Trophoblast cell (in vitro differentiated cells and primary cell): ENCODE results near the gene MPP7.
"Not testable (repeated sequence)": the region's sequence is repeated elsewhere in the genome, so short reads cannot be mapped to it uniquely, and the experiment has no call there.

Experiments used
- DNase-seq, 2 donors: peaks; one replicate each; pipeline ENCODE4 v3.0.0-alpha.2; 2016
- H2AFZ ChIP-seq: 2 replicates; pipeline ENCODE4 v1.6.1; 2013; ENCODE audit warnings: low read length, moderate library complexity, mild to moderate bottlenecking; ENCODE audit not compliant: insufficient read depth, poor library complexity
- H2AK5ac ChIP-seq: 2 replicates; pipeline ENCODE4 v1.6.1; 2013; ENCODE audit warnings: mild to moderate bottlenecking, low read length
- H2BK120ac ChIP-seq: 2 replicates; pipeline ENCODE4 v1.6.1; 2013; ENCODE audit warnings: low read length, mild to moderate bottlenecking, moderate library complexity; ENCODE audit not compliant: insufficient read depth, poor library complexity
- H2BK12ac ChIP-seq: 2 replicates; pipeline ENCODE4 v1.6.1; 2013; ENCODE audit warnings: mild to moderate bottlenecking, low read length, moderate library complexity
- H2BK5ac ChIP-seq: 2 replicates; pipeline ENCODE4 v1.6.1; 2013; ENCODE audit warnings: low read length, low read depth, moderate library complexity, mild to moderate bottlenecking; ENCODE audit not compliant: poor library complexity
- H3K14ac ChIP-seq: 2 replicates; pipeline ENCODE4 v1.6.1; 2013; ENCODE audit warnings: mild to moderate bottlenecking, low read length
- H3K18ac ChIP-seq: 2 replicates; pipeline ENCODE4 v1.6.1; 2013; ENCODE audit warnings: mild to moderate bottlenecking, low read length
- H3K23ac ChIP-seq: 2 replicates; pipeline ENCODE4 v1.6.1; 2013; ENCODE audit warnings: low read length
- H3K27ac ChIP-seq: 2 replicates; pipeline ENCODE4 v1.5.1; 2013; ENCODE audit warnings: low read depth, mild to moderate bottlenecking, inconsistent platforms, low read length, moderate library complexity
- H3K27me3 ChIP-seq: 2 replicates; pipeline ENCODE4 v1.6.1; 2013; ENCODE audit warnings: inconsistent platforms, mild to moderate bottlenecking, low read length, moderate library complexity; ENCODE audit not compliant: insufficient read depth
- H3K36me3 ChIP-seq, 2 experiments: 1 replicate in 1 of 2; 2 replicates in 1 of 2; pipeline ENCODE4 v1.6.1; 2013; ENCODE audit warnings: low read length in 2 of 2, mild to moderate bottlenecking in 2 of 2, moderate library complexity in 1 of 2; ENCODE audit not compliant: insufficient read depth in 2 of 2, control insufficient read depth in 1 of 2
- H3K4ac ChIP-seq: 2 replicates; pipeline ENCODE4 v1.6.1; 2013; ENCODE audit warnings: low read depth, mild to moderate bottlenecking, low read length, moderate library complexity
- H3K4me1 ChIP-seq, 2 experiments: 1 replicate in 1 of 2; 2 replicates in 1 of 2; pipeline ENCODE4 v1.6.1; 2013; ENCODE audit warnings: low read length in 2 of 2, mild to moderate bottlenecking in 2 of 2, moderate library complexity in 1 of 2; ENCODE audit not compliant: insufficient read depth in 2 of 2, control insufficient read depth in 1 of 2
- H3K4me2 ChIP-seq: 2 replicates; pipeline ENCODE4 v1.6.1; 2013; ENCODE audit warnings: inconsistent platforms, mild to moderate bottlenecking, low read length, moderate library complexity
- H3K4me3 ChIP-seq: 2 replicates; pipeline ENCODE4 v1.5.1; 2013; ENCODE audit warnings: mild to moderate bottlenecking, low read depth, low read length, inconsistent platforms
- H3K79me1 ChIP-seq: one replicate; pipeline ENCODE4 v1.6.1; 2013; ENCODE audit warnings: low read length
- H3K79me2 ChIP-seq: 2 replicates; pipeline ENCODE4 v1.6.1; 2013; ENCODE audit warnings: low read length, mild to moderate bottlenecking; ENCODE audit not compliant: control insufficient read depth, insufficient read depth, poor library complexity
- H3K9ac ChIP-seq: 2 replicates; pipeline ENCODE4 v1.6.1; 2013; ENCODE audit warnings: mild to moderate bottlenecking, low read length
- H3K9me3 ChIP-seq: 2 replicates; pipeline ENCODE4 v1.6.1; 2013; ENCODE audit warnings: low read depth, mild to moderate bottlenecking, control low read depth, inconsistent platforms, low read length; ENCODE audit not compliant: insufficient read depth
- H4K12ac ChIP-seq: 2 replicates; pipeline ENCODE4 v1.6.1; 2013; ENCODE audit warnings: low read depth, mild to moderate bottlenecking, low read length, moderate library complexity
- H4K8ac ChIP-seq: 2 replicates; pipeline ENCODE4 v1.6.1; 2013; ENCODE audit warnings: low read depth, mild to moderate bottlenecking, low read length, moderate library complexity
- H4K91ac ChIP-seq: one replicate; pipeline ENCODE4 v1.6.1; 2013; ENCODE audit warnings: low read depth, mild to moderate bottlenecking, low read length, moderate library complexity
- WGBS: extraction: QIAGEN DNeasy Blood & Tissue Kit; methylation state at CpG from one replicate; pipeline ENCODE4 v1.1.7; 2013; ENCODE audit warnings: missing lambda C conversion rate; ENCODE audit not compliant: insufficient read length, insufficient coverage; ENCODE audit errors: extremely low coverage; 5-methylcytosine and 5-hydroxymethylcytosine counted together

MPP7 gene

DNA sequence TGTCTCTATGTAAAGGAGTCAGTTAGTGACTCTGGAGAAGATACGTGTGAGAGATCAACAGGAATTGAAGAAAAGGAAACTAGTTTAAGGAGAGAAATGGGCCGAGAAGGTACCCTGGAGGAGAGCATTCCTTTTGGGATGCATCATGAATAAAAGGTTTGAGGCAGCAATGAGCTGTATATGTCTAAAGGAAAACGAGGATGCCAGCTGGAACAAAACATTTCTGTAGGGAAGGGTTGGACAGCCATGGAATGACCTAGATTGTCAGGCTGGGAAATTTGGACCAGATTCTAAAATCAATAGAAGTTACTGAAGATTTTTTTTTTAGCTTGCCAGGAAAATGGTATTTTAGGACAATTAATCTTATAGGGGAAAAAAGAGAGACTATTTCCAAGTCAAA is 17.2 kb upstream of the MPP7 start:
- Histone ChIP-seq H3K27ac (no peak overlapping the region), H4K8ac (no peak overlapping the region), H3K36me3 (no peaks in the 10 kb centered on the region), H2BK5ac (no peak overlapping the region), H3K4ac (no peak overlapping the region), H3K27me3 (no peaks in the 10 kb centered on the region), H2BK12ac (no peak overlapping the region), H3K9me3 (no peaks in the 10 kb centered on the region), H3K79me1 (no peaks in the 10 kb centered on the region), H3K4me1 (peaks cover 0 to 2% of the 10 kb centered on the region in 2 experiments), H3K4me3 (no peak overlapping the region), H3K4me2 (no peak overlapping the region), H3K18ac (no peak overlapping the region), H2BK120ac (no peak overlapping the region), H3K79me2 (no peaks in the 10 kb centered on the region), H4K12ac (no peak overlapping the region), H2AFZ (no peak overlapping the region), H3K23ac (no peak overlapping the region), H2AK5ac (no peak overlapping the region), H3K14ac (no peak overlapping the region), H3K9ac (no peak overlapping the region), H4K91ac (no peak overlapping the region)
- DNase-seq = no peak
- no CpG with 5 or more reads among the region's 3 CpGs for WGBS

DNA sequence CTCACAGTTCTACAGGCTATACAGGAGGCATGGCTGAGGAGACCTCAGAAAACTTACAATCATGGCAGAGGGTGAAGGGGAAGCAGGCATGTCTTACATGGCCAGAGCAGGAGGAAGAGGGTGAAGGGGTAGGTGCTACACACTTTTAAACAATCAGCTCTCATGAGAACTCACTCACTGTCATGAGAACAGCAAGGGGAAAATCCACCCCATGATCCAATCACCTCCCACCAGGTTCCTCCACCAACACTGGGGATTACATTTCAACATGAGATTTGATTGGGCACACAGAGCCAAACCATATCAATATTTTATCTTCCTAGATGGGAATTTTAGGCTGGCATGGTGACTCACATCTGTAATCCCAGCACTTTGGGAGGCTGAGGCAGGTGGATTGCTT is 16.2 kb upstream of the MPP7 start:
- not testable (repeated sequence) for H3K27me3 ChIP-seq, H2AK5ac ChIP-seq, H3K18ac ChIP-seq, H3K9ac ChIP-seq, H4K91ac ChIP-seq, H3K14ac ChIP-seq, H3K79me2 ChIP-seq, H3K4me3 ChIP-seq, DNase-seq, H3K4me2 ChIP-seq, H2BK120ac ChIP-seq, H3K4me1 ChIP-seq, H2AFZ ChIP-seq, H3K79me1 ChIP-seq, H3K23ac ChIP-seq, H2BK5ac ChIP-seq, H3K9me3 ChIP-seq, H4K12ac ChIP-seq, H2BK12ac ChIP-seq, H3K36me3 ChIP-seq, H4K8ac ChIP-seq, H3K4ac ChIP-seq, H3K27ac ChIP-seq

DNA sequence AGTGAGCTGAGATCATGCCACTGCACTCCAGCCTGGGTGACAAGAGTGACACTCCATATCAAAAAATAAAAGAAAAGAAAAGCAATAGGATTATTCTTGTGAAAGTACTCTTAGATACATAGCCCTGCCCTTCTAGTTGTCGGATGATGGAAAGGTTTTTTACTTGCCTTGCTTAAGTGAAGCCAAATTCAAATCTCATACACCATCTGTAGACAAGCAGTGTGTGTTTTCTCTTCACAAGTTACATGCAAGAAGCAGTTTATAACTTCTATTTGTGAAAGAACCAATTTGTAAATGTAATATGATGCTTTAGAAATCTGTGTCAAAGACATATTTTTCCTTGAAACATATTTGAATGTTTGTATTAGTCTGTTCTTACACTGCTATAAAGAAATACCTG is 15.8 kb upstream of the MPP7 start:
- Histone ChIP-seq H3K4me3 (no peak overlapping the region), H3K4me1 (peaks cover 0 to 2% of the 10 kb centered on the region in 2 experiments), H3K4me2 (no peak overlapping the region), H3K4ac (no peak overlapping the region), H4K8ac (no peak overlapping the region), H3K23ac (no peak overlapping the region), H3K79me1 (no peaks in the 10 kb centered on the region), H2BK5ac (no peak overlapping the region), H3K27me3 (no peaks in the 10 kb centered on the region), H2AFZ (no peak overlapping the region), H3K14ac (no peak overlapping the region), H2AK5ac (no peak overlapping the region), H3K9me3 (no peaks in the 10 kb centered on the region), H4K91ac (no peak overlapping the region), H3K27ac (no peak overlapping the region), H3K18ac (no peak overlapping the region), H2BK12ac (no peak overlapping the region), H3K36me3 (no peaks in the 10 kb centered on the region), H4K12ac (no peak overlapping the region), H3K9ac (no peak overlapping the region), H2BK120ac (no peak overlapping the region), H3K79me2 (no peaks in the 10 kb centered on the region)
- no peak for DNase-seq
- no CpG with 5 or more reads among the region's 1 CpG for WGBS

DNA sequence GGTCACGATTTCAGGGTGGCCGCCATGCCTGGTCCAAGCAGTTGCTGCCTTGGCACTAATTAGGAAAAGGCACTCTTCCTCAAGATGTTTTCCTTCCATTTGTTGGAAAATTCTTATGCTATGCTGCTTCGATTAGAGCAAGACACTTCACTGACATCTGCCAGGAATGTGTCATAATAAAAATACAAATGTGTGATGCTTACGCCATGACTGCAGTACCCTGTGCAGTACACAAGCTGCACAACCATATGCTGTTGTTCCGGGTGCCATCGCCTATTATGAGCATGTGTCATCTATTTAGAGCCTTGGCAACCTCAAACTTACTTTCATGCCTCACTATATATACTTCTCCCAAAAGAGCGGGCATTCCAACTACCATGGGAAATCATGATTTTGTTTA is 14.9 kb upstream of the MPP7 start:
- Histone ChIP-seq H3K23ac (no peak overlapping the region), H3K79me1 (no peaks in the 10 kb centered on the region), H3K79me2 (no peaks in the 10 kb centered on the region), H2BK120ac (no peak overlapping the region), H3K4me1 (no peaks in the 10 kb centered on the region), H4K12ac (no peak overlapping the region), H3K4ac (no peak overlapping the region), H2AK5ac (no peak overlapping the region), H3K4me2 (no peak overlapping the region), H4K8ac (no peak overlapping the region), H2AFZ (no peak overlapping the region), H3K9me3 (no peaks in the 10 kb centered on the region), H3K36me3 (no peaks in the 10 kb centered on the region), H4K91ac (no peak overlapping the region), H3K27ac (no peak overlapping the region), H3K14ac (no peak overlapping the region), H3K18ac (no peak overlapping the region), H3K4me3 (no peak overlapping the region), H2BK12ac (no peak overlapping the region), H2BK5ac (no peak overlapping the region), H3K27me3 (no peaks in the 10 kb centered on the region), H3K9ac (no peak overlapping the region)
- no CpG with 5 or more reads among the region's 7 CpGs for WGBS
- no peak for DNase-seq

DNA sequence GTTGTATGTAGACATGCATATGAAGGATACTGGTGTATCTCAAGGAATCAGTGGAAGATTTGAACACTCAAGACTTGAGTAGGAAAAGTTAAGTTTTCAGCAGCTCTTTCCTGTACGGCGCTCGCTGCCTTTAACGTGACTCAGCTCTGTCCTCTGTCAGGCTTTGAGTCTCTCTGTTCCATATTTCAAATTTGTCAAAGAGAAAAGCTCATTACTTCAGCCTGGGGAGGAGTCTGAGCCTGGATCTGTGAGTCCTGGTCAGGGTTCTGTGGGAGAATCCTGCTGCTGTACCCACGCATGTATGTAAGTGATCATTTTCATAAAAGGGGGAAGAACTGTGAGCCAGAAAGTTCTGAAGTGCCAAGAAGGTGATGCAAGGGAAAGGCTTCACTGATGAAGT is 13.8 kb upstream of the MPP7 start:
- Histone ChIP-seq H2AK5ac (no peak overlapping the region), H3K23ac (no peak overlapping the region), H3K27me3 (no peaks in the 10 kb centered on the region), H3K4me1 (no peaks in the 10 kb centered on the region), H3K9ac (no peak overlapping the region), H3K79me2 (no peaks in the 10 kb centered on the region), H3K9me3 (no peaks in the 10 kb centered on the region), H3K4me2 (no peak overlapping the region), H2AFZ (no peak overlapping the region), H3K27ac (no peak overlapping the region), H2BK5ac (no peak overlapping the region), H3K14ac (no peak overlapping the region), H2BK120ac (no peak overlapping the region), H3K18ac (no peak overlapping the region), H4K8ac (no peak overlapping the region), H3K36me3 (no peaks in the 10 kb centered on the region), H3K4ac (no peak overlapping the region), H4K91ac (no peak overlapping the region), H3K79me1 (no peaks in the 10 kb centered on the region), H3K4me3 (no peak overlapping the region), H4K12ac (no peak overlapping the region), H2BK12ac (no peak overlapping the region)
- no CpG with 5 or more reads among the region's 5 CpGs for WGBS
- DNase-seq = no peak
